WTC11 (cell line): ENCODE data around the gene CLSTN2. TPM values are rescaled to one million over a fixed set of nuclear protein-coding genes. Genes with fewer than 3 reads are reported as not detected.

ENCODE experiments used
- ATAC-seq: fragments of 200-7000 bp; cut with Tn5 transposase; 2 replicates; pipeline ENCODE4 v1.10.0; 2021; ENCODE audit warnings: mild to moderate bottlenecking, moderate library complexity
- CTCF ChIA-PET: fragments of 300-600 bp; sonication (Branson Sonifier 250); formaldehyde crosslinking; loops from one replicate; lab custom pipeline; 2021; ENCODE audit warnings: antibody characterized with exemption; lab: Charles Lee
- POLR2A ChIA-PET: fragments of 350-600 bp; sonication (Branson Sonifier 250); formaldehyde crosslinking; loops from one replicate; lab custom pipeline; 2021; ENCODE audit warnings: antibody characterized with exemption; lab: Charles Lee
- DNase-seq: peaks from one replicate; pipeline ENCODE4 v3.0.0; 2021; ENCODE audit warnings: low spot score
- H3K27ac Mint-ChIP-seq: 2 replicates; pipeline ENCODE4 v1.8.0; 2021; ENCODE audit warnings: mixed read lengths
- H3K27me3 Mint-ChIP-seq: 2 replicates; pipeline ENCODE4 v1.8.0; 2021; ENCODE audit warnings: low read depth, mild to moderate bottlenecking, moderate library complexity, mixed read lengths
- H3K36me3 Mint-ChIP-seq: 2 replicates; pipeline ENCODE4 v1.8.0; 2021; ENCODE audit warnings: mixed read lengths
- H3K4me1 Mint-ChIP-seq: 2 replicates; pipeline ENCODE4 v1.8.0; 2022; ENCODE audit warnings: mixed read lengths
- H3K4me3 Mint-ChIP-seq: 2 replicates; pipeline ENCODE4 v1.8.0; 2021; ENCODE audit warnings: mild to moderate bottlenecking, moderate library complexity, mixed read lengths
- H3K9me3 Mint-ChIP-seq: 2 replicates; pipeline ENCODE4 v1.8.0; 2021; ENCODE audit warnings: mixed read lengths
- CREB1 ChIP-seq: sonication (generic); formaldehyde crosslinking; IDR thresholded peaks from 2 replicates; pipeline ENCODE4 v1.8.0; 2023; ENCODE audit warnings: mild to moderate bottlenecking, missing genetic modification reagents
- CTCF ChIP-seq: fragments of 200-600 bp; IDR thresholded peaks from 2 replicates; pipeline ENCODE4 v1.8.0; 2022; ENCODE audit warnings: antibody characterized with exemption
- EMX1 ChIP-seq: fragments of 250-450 bp; sonication (Bioruptor Pico); IDR thresholded peaks from 2 replicates; pipeline ENCODE4 v1.8.0; 2021; ENCODE audit warnings: mild to moderate bottlenecking
- ERG ChIP-seq: fragments of 250-450 bp; sonication (Bioruptor Pico); IDR thresholded peaks from 2 replicates; pipeline ENCODE4 v1.8.0; 2021; ENCODE audit warnings: mild to moderate bottlenecking
- GTF2I ChIP-seq: fragments of 250-450 bp; sonication (Bioruptor Pico); conservative IDR thresholded peaks from 2 replicates; pipeline ENCODE4 v1.4.0; 2021; ENCODE audit warnings: mild to moderate bottlenecking
- HMGXB4 ChIP-seq: sonication (generic); formaldehyde crosslinking; IDR thresholded peaks from 2 replicates; pipeline ENCODE4 v1.8.1; 2023; ENCODE audit warnings: mild to moderate bottlenecking, moderate library complexity, missing genetic modification reagents
- JAZF1 ChIP-seq: fragments of 250-450 bp; sonication (Bioruptor Pico); IDR thresholded peaks from 2 replicates; pipeline ENCODE4 v1.9.0; 2021; ENCODE audit warnings: moderate library complexity, mild to moderate bottlenecking, inconsistent platforms
- MLX ChIP-seq: sonication (generic); formaldehyde crosslinking; IDR thresholded peaks from 2 replicates; pipeline ENCODE4 v1.8.1; 2023; ENCODE audit warnings: mild to moderate bottlenecking, missing genetic modification reagents, moderate library complexity
- MXD4 ChIP-seq: fragments of 250-450 bp; sonication (Bioruptor Pico); IDR thresholded peaks from 2 replicates; pipeline ENCODE4 v1.8.0; 2021; ENCODE audit warnings: mild to moderate bottlenecking, moderate library complexity, borderline replicate concordance
- NFATC4 ChIP-seq: fragments of 250-450 bp; sonication (Bioruptor Pico); IDR thresholded peaks from 2 replicates; pipeline ENCODE4 v1.9.0; 2021; ENCODE audit warnings: mild to moderate bottlenecking
- NFYB ChIP-seq: sonication (generic); formaldehyde crosslinking; conservative IDR thresholded peaks from 2 replicates; pipeline ENCODE4 v1.8.0; 2022; ENCODE audit warnings: low read depth, missing genetic modification reagents
- NR2C2 ChIP-seq: sonication (generic); formaldehyde crosslinking; IDR thresholded peaks from 2 replicates; pipeline ENCODE4 v1.8.0; 2022; ENCODE audit warnings: mild to moderate bottlenecking, missing genetic modification reagents
- PREB ChIP-seq: sonication (generic); formaldehyde crosslinking; IDR thresholded peaks from 2 replicates; pipeline ENCODE4 v1.8.1; 2022; ENCODE audit warnings: mild to moderate bottlenecking, missing genetic modification reagents, moderate library complexity, borderline replicate concordance
- SMAD3 ChIP-seq: sonication (generic); formaldehyde crosslinking; IDR thresholded peaks from 2 replicates; pipeline ENCODE4 v1.8.0; 2022; ENCODE audit warnings: missing genetic modification reagents, mild to moderate bottlenecking, borderline replicate concordance
- SMAD4 ChIP-seq: sonication (generic); formaldehyde crosslinking; IDR thresholded peaks from 2 replicates; pipeline ENCODE4 v1.8.0; 2022; ENCODE audit warnings: mild to moderate bottlenecking, missing genetic modification reagents
- TP53 ChIP-seq: sonication (generic); formaldehyde crosslinking; IDR thresholded peaks from 2 replicates; pipeline ENCODE4 v1.8.1; 2023; ENCODE audit warnings: mild to moderate bottlenecking, missing genetic modification reagents
- ZBTB21 ChIP-seq: sonication (generic); formaldehyde crosslinking; IDR thresholded peaks from 2 replicates; pipeline ENCODE4 v1.8.1; 2023; ENCODE audit warnings: mild to moderate bottlenecking, missing genetic modification reagents, borderline replicate concordance
- ZNF317 ChIP-seq: sonication (generic); formaldehyde crosslinking; IDR thresholded peaks from 2 replicates; pipeline ENCODE4 v1.8.1; 2023; ENCODE audit warnings: low read depth, mild to moderate bottlenecking, moderate library complexity, missing genetic modification reagents, borderline replicate concordance
- total RNA-seq: library from RNA; stranded (reverse); gene quantifications from 3 replicates; pipeline ENCODE4 v1.2.3, GENCODE V29; 2021
- TF ChIP-seq, protein P1 (sequence below): fragments of 250-450 bp; sonication (Bioruptor Pico); conservative IDR thresholded peaks from 2 replicates; pipeline ENCODE4 v1.9.0; 2021; ENCODE audit warnings: mild to moderate bottlenecking
- TF ChIP-seq, protein P2 (sequence below): sonication (generic); formaldehyde crosslinking; IDR thresholded peaks from 2 replicates; pipeline ENCODE4 v1.8.1; 2023; ENCODE audit warnings: mild to moderate bottlenecking, missing genetic modification reagents, moderate library complexity
- TF ChIP-seq, protein P3 (sequence below): sonication (generic); formaldehyde crosslinking; IDR thresholded peaks from 2 replicates; pipeline ENCODE4 v1.8.1; 2022; ENCODE audit warnings: low read depth, missing genetic modification reagents, borderline replicate concordance
- TF ChIP-seq, protein P4 (sequence below): sonication (generic); formaldehyde crosslinking; IDR thresholded peaks from 2 replicates; pipeline ENCODE4 v1.8.0; 2022; ENCODE audit warnings: mild to moderate bottlenecking, missing genetic modification reagents

CLSTN2 gene
- total RNA-seq, 1 experiment from 2014 or later = 0.35 TPM

GRCh38 chr3:140572334-140572733 is 637.3 kb downstream of the CLSTN2 start (continued):
- TF ChIP-seq PREB = no peak
- no peak for TF ChIP-seq TP53 (CRISPR knock-in tag)

DNA sequence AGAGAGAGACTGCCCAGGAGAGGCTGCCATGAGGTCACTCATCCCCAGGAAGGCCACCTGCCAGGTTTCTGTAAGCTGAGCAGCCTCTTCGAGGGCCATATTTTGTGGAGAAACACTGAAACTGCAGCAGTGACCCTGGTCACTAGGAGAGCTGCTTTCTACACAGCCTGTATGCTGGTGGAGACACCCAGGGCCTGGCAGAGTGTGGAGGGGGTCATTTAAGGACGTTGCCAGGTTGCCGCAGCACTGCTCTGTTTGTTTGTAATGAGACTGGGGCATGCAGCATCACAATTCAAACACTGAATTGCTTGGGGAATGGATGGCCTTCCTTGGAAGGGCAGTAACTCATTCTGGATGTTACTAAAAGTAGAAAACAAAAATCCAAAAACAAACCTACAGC is 638.0 kb downstream of the CLSTN2 start:
- no peaks in the 10 kb centered on the region for H3K9me3 Mint-ChIP-seq
- ATAC-seq = no peak
- DNase-seq = no peak
- H3K27me3 Mint-ChIP-seq = no peaks in the 10 kb centered on the region; the same call in 1 of the 2 replicates
- POLR2A ChIA-PET = no interaction called here
- no peak overlapping the region for H3K4me3 Mint-ChIP-seq
- TF ChIP-seq CTCF (no peak), MLX (CRISPR knock-in tag) (no peak), ERG (no peak), NFYB (no peak), SMAD4 (CRISPR knock-in tag) (no peak), GTF2I (no peak), EMX1 (no peak), ZBTB21 (CRISPR knock-in tag) (no peak), NR2C2 (CRISPR knock-in tag) (no peak)
- TF ChIP-seq, protein P1, sequence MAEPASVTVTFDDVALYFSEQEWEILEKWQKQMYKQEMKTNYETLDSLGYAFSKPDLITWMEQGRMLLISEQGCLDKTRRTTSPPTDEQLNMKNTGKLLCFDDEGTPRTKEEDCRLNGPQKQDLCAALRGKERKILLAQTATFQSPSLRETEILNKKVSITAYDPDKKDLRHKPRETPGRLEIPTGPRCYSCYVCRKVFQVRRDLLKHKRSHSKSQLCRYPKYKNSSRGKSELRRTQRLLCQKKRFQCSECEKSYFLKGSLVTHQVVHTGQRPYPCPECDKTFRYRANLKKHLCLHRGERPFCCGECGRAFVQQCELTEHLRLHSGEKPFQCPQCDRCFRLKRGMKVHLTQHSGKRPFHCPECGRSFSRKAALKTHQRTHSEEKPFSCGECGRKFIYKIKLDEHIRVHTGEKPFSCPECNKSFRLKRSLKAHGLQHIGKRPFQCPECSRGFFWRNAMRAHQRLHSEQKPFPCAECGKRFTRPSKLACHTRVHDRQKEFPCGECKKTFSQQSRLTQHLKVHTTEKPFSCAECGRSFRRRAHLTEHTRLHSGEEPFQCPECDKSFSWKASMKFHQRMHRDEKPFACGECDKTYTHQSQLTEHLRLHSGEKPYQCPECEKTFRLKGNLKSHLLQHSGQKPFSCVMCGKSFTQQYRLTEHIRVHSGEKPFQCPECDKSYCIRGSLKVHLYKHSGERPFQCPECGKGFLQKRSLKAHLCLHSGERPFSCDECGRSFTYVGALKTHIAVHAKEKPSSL (CRISPR knock-in tag) = no peak
- TF ChIP-seq, protein P2, sequence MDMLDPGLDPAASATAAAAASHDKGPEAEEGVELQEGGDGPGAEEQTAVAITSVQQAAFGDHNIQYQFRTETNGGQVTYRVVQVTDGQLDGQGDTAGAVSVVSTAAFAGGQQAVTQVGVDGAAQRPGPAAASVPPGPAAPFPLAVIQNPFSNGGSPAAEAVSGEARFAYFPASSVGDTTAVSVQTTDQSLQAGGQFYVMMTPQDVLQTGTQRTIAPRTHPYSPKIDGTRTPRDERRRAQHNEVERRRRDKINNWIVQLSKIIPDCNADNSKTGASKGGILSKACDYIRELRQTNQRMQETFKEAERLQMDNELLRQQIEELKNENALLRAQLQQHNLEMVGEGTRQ (CRISPR knock-in tag) = no peak
- TF ChIP-seq, all 79 proteins: peak for 0
- H3K36me3 Mint-ChIP-seq = no peaks in the 10 kb centered on the region
- CTCF ChIA-PET = interaction anchor here (1.0 to 1.2 kb wide), 3 partner anchors 76 to 480 kb away, joined by 3 to 4 read pairs (median 4); no protein-coding TSS in a partner anchor
- no peak overlapping the region for H3K27ac Mint-ChIP-seq
- H3K4me1 Mint-ChIP-seq = no peaks in the 10 kb centered on the region

DNA sequence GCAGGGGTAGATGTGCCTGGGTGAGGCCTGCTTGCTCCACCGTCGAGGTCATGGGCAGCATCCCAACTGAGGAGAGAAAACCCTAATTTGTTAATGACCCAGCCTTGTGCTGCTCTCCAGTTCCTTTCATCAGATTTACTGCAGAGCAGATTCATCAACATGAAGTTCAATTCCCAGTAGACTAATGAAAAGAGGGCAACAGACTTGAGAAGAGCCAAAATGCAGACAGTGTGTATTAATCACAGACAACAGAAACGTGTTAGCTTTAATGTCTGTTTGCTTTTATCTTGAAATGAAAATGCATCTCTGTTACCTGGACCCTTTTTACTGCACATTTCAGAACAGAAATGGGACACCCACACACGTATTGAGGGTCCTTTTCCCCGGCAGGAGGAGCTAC is 639.4 kb downstream of the CLSTN2 start:
- Mint-ChIP-seq H3K27ac (no peak overlapping the region), H3K4me3 (no peak overlapping the region), H3K9me3 (0 out of 2 replicates have a peak, but pooled peaks cover 3% of the 10 kb centered on the region), H3K27me3 (no peaks in the 10 kb centered on the region; the same call in 1 of the 2 replicates), H3K4me1 (no peaks in the 10 kb centered on the region), H3K36me3 (no peaks in the 10 kb centered on the region)
- DNase-seq (no peak), ATAC-seq (no peak)
- ChIA-PET CTCF (no interaction called here), POLR2A (no interaction called here)
- TF ChIP-seq NFYB (no peak), NFATC4 (no peak), SMAD3 (CRISPR knock-in tag) (no peak), HMGXB4 (CRISPR knock-in tag) (no peak), CREB1 (no peak), JAZF1 (CRISPR knock-in tag) (no peak), ZNF317 (CRISPR knock-in tag) (no peak), MXD4 (no peak)
- TF ChIP-seq, protein P3, sequence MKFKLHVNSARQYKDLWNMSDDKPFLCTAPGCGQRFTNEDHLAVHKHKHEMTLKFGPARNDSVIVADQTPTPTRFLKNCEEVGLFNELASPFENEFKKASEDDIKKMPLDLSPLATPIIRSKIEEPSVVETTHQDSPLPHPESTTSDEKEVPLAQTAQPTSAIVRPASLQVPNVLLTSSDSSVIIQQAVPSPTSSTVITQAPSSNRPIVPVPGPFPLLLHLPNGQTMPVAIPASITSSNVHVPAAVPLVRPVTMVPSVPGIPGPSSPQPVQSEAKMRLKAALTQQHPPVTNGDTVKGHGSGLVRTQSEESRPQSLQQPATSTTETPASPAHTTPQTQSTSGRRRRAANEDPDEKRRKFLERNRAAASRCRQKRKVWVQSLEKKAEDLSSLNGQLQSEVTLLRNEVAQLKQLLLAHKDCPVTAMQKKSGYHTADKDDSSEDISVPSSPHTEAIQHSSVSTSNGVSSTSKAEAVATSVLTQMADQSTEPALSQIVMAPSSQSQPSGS (CRISPR knock-in tag) = no peak
- TF ChIP-seq, protein P4, sequence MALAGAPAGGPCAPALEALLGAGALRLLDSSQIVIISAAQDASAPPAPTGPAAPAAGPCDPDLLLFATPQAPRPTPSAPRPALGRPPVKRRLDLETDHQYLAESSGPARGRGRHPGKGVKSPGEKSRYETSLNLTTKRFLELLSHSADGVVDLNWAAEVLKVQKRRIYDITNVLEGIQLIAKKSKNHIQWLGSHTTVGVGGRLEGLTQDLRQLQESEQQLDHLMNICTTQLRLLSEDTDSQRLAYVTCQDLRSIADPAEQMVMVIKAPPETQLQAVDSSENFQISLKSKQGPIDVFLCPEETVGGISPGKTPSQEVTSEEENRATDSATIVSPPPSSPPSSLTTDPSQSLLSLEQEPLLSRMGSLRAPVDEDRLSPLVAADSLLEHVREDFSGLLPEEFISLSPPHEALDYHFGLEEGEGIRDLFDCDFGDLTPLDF (CRISPR knock-in tag) = no peak
